ENCODE results near the gene NR2C1. TPM values are rescaled to one million over a fixed set of nuclear protein-coding genes. Genes with fewer than 3 reads are reported as not detected.

The NR2C1 gene
- total RNA-seq, 2 experiments from 2014 or later: 42.8 to 43.4 TPM

DNA sequence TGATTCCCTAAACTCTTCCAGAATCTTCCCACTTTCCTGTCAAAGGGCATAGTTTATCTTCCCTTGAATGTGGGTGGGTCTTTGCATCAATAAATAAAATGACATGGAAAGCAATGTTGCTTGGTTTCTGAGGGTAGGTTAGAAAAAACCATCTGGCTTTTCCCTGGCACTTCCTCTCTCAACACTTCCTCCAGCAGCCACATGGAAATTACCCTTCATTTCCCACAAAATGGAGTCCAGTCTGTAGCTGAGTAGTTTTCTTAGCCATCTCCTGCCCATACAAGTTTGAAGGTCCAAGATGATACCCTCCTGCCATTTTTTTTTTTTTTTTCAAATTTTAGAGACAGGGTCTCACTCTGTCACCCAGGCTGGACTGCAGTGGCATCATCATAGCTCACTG lies 58.9 kb downstream of the NR2C1 start:
- peaks cover 8% of the 10 kb centered on the region for H3K4me1 ChIP-seq (ENCODE audit: insufficient read depth, low read length, poor library complexity, severe bottlenecking)
- POLR2A ChIA-PET: interaction anchor here (0.6 to 2.4 kb wide), 4 partner anchors 11 to 251 kb away, joined by 4 to 8 read pairs (median 4); partner anchors contain the start of gene NDUFA12
- no peak overlapping the region for H3K4me2 ChIP-seq (ENCODE audit: low read length)
- no peaks in the 10 kb centered on the region; the same call in 1 of the 2 replicates for H3K36me3 ChIP-seq (ENCODE audit: insufficient read depth, low read length)
- no peak overlapping the region for H3K4me3 ChIP-seq (ENCODE audit: low read depth, low read length, poor library complexity, severe bottlenecking)
- no peak for TF ChIP-seq EZH2phosphoT487 (IDR thresholded peaks at IDR 0.05; ENCODE audit: borderline replicate concordance, low read depth, low read length)
- TF ChIP-seq, protein P1, sequence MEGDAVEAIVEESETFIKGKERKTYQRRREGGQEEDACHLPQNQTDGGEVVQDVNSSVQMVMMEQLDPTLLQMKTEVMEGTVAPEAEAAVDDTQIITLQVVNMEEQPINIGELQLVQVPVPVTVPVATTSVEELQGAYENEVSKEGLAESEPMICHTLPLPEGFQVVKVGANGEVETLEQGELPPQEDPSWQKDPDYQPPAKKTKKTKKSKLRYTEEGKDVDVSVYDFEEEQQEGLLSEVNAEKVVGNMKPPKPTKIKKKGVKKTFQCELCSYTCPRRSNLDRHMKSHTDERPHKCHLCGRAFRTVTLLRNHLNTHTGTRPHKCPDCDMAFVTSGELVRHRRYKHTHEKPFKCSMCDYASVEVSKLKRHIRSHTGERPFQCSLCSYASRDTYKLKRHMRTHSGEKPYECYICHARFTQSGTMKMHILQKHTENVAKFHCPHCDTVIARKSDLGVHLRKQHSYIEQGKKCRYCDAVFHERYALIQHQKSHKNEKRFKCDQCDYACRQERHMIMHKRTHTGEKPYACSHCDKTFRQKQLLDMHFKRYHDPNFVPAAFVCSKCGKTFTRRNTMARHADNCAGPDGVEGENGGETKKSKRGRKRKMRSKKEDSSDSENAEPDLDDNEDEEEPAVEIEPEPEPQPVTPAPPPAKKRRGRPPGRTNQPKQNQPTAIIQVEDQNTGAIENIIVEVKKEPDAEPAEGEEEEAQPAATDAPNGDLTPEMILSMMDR (conservative IDR thresholded peaks at IDR 0.05; ENCODE audit: low read length): no peak
- CTCF ChIA-PET (ENCODE audit: unreplicated experiment): no interaction called here
- H3K27ac ChIP-seq (ENCODE audit: low read depth, low read length, poor library complexity, severe bottlenecking): no peak overlapping the region
- DNase-seq (ENCODE audit: low spot score): no peak
- no TSS peak for BruUV-seq (replicated peaks)
- no peaks in the 10 kb centered on the region for H3K9me2 ChIP-seq (ENCODE audit: insufficient read depth, low read length)
- H3K79me2 ChIP-seq (ENCODE audit: insufficient read depth, low read depth, low read length): no peaks in the 10 kb centered on the region
- H4K20me1 ChIP-seq (ENCODE audit: insufficient read depth, low read length): no peaks in the 10 kb centered on the region
- no peak overlapping the region for H2AFZ ChIP-seq (ENCODE audit: low read length)
- H3K9me3 ChIP-seq (ENCODE audit: low read length): peaks cover 7% of the 10 kb centered on the region; the same call in 1 of the 2 replicates
- intact Hi-C loops (cut with micrococcal nuclease; ENCODE audit: unreplicated experiment): no loop called here

GRCh38 chr12:95006206-95006605 lies 67.2 kb downstream of the NR2C1 start:
- no TSS peak for BruUV-seq (replicated peaks)
- Histone ChIP-seq H3K4me1 (ENCODE audit: insufficient read depth, low read length, poor library complexity, severe bottlenecking) (peaks cover 9% of the 10 kb centered on the region), H4K20me1 (ENCODE audit: insufficient read depth, low read length) (no peaks in the 10 kb centered on the region), H3K79me2 (ENCODE audit: insufficient read depth, low read depth, low read length) (peaks cover 13% of the 10 kb centered on the region), H3K4me3 (ENCODE audit: low read depth, low read length, poor library complexity, severe bottlenecking) (no peak overlapping the region), H3K4me2 (ENCODE audit: low read length) (no peak overlapping the region), H3K9me2 (ENCODE audit: insufficient read depth, low read length) (no peaks in the 10 kb centered on the region), H2AFZ (ENCODE audit: low read length) (no peak overlapping the region), H3K36me3 (ENCODE audit: insufficient read depth, low read length) (peaks cover 7% of the 10 kb centered on the region), H3K9me3 (ENCODE audit: low read length) (peaks cover 23% of the 10 kb centered on the region; the same call in 1 of the 2 replicates), H3K27ac (ENCODE audit: low read depth, low read length, poor library complexity, severe bottlenecking) (no peak overlapping the region)
- ChIA-PET CTCF (ENCODE audit: unreplicated experiment) (no interaction called here), POLR2A (interaction anchor here (0.7 kb wide), 2 partner anchors 229 to 314 kb away, joined by 3 read pairs; no protein-coding TSS in a partner anchor)
- TF ChIP-seq, protein P1 (conservative IDR thresholded peaks at IDR 0.05; ENCODE audit: low read length): no peak
- TF ChIP-seq EZH2phosphoT487 (IDR thresholded peaks at IDR 0.05; ENCODE audit: borderline replicate concordance, low read depth, low read length): no peak
- intact Hi-C loops (cut with micrococcal nuclease; ENCODE audit: unreplicated experiment): no loop called here
- DNase-seq (ENCODE audit: low spot score): no peak

GRCh38 chr12:95004610-95005009 lies 68.8 kb downstream of the NR2C1 start:
- peak overlapping the region; percentile 63; the same call in 1 of the 2 replicates for H2AFZ ChIP-seq (ENCODE audit: low read length)
- no peak overlapping the region for H3K4me3 ChIP-seq (ENCODE audit: low read depth, low read length, poor library complexity, severe bottlenecking)
- DNase-seq (ENCODE audit: low spot score): no peak
- ChIA-PET POLR2A (interaction anchor here (0.6 to 3.0 kb wide), 8 partner anchors 10 to 297 kb away, joined by 3 to 27 read pairs (median 4); partner anchors contain the start of gene NR2C1), CTCF (ENCODE audit: unreplicated experiment) (no interaction called here)
- no peaks in the 10 kb centered on the region for H3K9me2 ChIP-seq (ENCODE audit: insufficient read depth, low read length)
- H3K79me2 ChIP-seq (ENCODE audit: insufficient read depth, low read depth, low read length): peaks cover 27% of the 10 kb centered on the region
- H3K36me3 ChIP-seq (ENCODE audit: insufficient read depth, low read length): peaks cover 23% of the 10 kb centered on the region
- H3K4me2 ChIP-seq (ENCODE audit: low read length): no peak overlapping the region
- no peak for TF ChIP-seq EZH2phosphoT487 (IDR thresholded peaks at IDR 0.05; ENCODE audit: borderline replicate concordance, low read depth, low read length)
- TF ChIP-seq, protein P1 (conservative IDR thresholded peaks at IDR 0.05; ENCODE audit: low read length): no peak
- H3K4me1 ChIP-seq (ENCODE audit: insufficient read depth, low read length, poor library complexity, severe bottlenecking): peaks cover 21% of the 10 kb centered on the region
- no peak overlapping the region for H3K27ac ChIP-seq (ENCODE audit: low read depth, low read length, poor library complexity, severe bottlenecking)
- no TSS peak for BruUV-seq (replicated peaks)
- peaks cover 23% of the 10 kb centered on the region; the same call in 1 of the 2 replicates for H3K9me3 ChIP-seq (ENCODE audit: low read length)
- H4K20me1 ChIP-seq (ENCODE audit: insufficient read depth, low read length): no peaks in the 10 kb centered on the region
- intact Hi-C loops (cut with micrococcal nuclease; ENCODE audit: unreplicated experiment): loop anchor here (5.0 kb wide), 1 partner anchor 1193 kb away; no protein-coding TSS in a partner anchor
